Trophoblast cell (in vitro differentiated cells and primary cell): ENCODE measurements around the gene SETD4.

ENCODE experiments used
- DNase-seq, 2 donors: peaks; one replicate each; pipeline ENCODE4 v3.0.0-alpha.2; 2016
- H2AFZ ChIP-seq: 2 replicates; pipeline ENCODE4 v1.6.1; 2013; ENCODE audit warnings: low read length, moderate library complexity, mild to moderate bottlenecking; ENCODE audit not compliant: insufficient read depth, poor library complexity
- H2AK5ac ChIP-seq: 2 replicates; pipeline ENCODE4 v1.6.1; 2013; ENCODE audit warnings: mild to moderate bottlenecking, low read length
- H2BK120ac ChIP-seq: 2 replicates; pipeline ENCODE4 v1.6.1; 2013; ENCODE audit warnings: low read length, mild to moderate bottlenecking, moderate library complexity; ENCODE audit not compliant: insufficient read depth, poor library complexity
- H2BK12ac ChIP-seq: 2 replicates; pipeline ENCODE4 v1.6.1; 2013; ENCODE audit warnings: mild to moderate bottlenecking, low read length, moderate library complexity
- H2BK5ac ChIP-seq: 2 replicates; pipeline ENCODE4 v1.6.1; 2013; ENCODE audit warnings: low read length, low read depth, moderate library complexity, mild to moderate bottlenecking; ENCODE audit not compliant: poor library complexity
- H3K14ac ChIP-seq: 2 replicates; pipeline ENCODE4 v1.6.1; 2013; ENCODE audit warnings: mild to moderate bottlenecking, low read length
- H3K18ac ChIP-seq: 2 replicates; pipeline ENCODE4 v1.6.1; 2013; ENCODE audit warnings: mild to moderate bottlenecking, low read length
- H3K23ac ChIP-seq: 2 replicates; pipeline ENCODE4 v1.6.1; 2013; ENCODE audit warnings: low read length
- H3K27ac ChIP-seq: 2 replicates; pipeline ENCODE4 v1.5.1; 2013; ENCODE audit warnings: low read depth, mild to moderate bottlenecking, inconsistent platforms, low read length, moderate library complexity
- H3K27me3 ChIP-seq: 2 replicates; pipeline ENCODE4 v1.6.1; 2013; ENCODE audit warnings: inconsistent platforms, mild to moderate bottlenecking, low read length, moderate library complexity; ENCODE audit not compliant: insufficient read depth
- H3K36me3 ChIP-seq, 2 experiments: 1 replicate in 1 of 2; 2 replicates in 1 of 2; pipeline ENCODE4 v1.6.1; 2013; ENCODE audit warnings: low read length in 2 of 2, mild to moderate bottlenecking in 2 of 2, moderate library complexity in 1 of 2; ENCODE audit not compliant: insufficient read depth in 2 of 2, control insufficient read depth in 1 of 2
- H3K4ac ChIP-seq: 2 replicates; pipeline ENCODE4 v1.6.1; 2013; ENCODE audit warnings: low read depth, mild to moderate bottlenecking, low read length, moderate library complexity
- H3K4me1 ChIP-seq, 2 experiments: 1 replicate in 1 of 2; 2 replicates in 1 of 2; pipeline ENCODE4 v1.6.1; 2013; ENCODE audit warnings: low read length in 2 of 2, mild to moderate bottlenecking in 2 of 2, moderate library complexity in 1 of 2; ENCODE audit not compliant: insufficient read depth in 2 of 2, control insufficient read depth in 1 of 2
- H3K4me2 ChIP-seq: 2 replicates; pipeline ENCODE4 v1.6.1; 2013; ENCODE audit warnings: inconsistent platforms, mild to moderate bottlenecking, low read length, moderate library complexity
- H3K4me3 ChIP-seq: 2 replicates; pipeline ENCODE4 v1.5.1; 2013; ENCODE audit warnings: mild to moderate bottlenecking, low read depth, low read length, inconsistent platforms
- H3K79me1 ChIP-seq: one replicate; pipeline ENCODE4 v1.6.1; 2013; ENCODE audit warnings: low read length
- H3K79me2 ChIP-seq: 2 replicates; pipeline ENCODE4 v1.6.1; 2013; ENCODE audit warnings: low read length, mild to moderate bottlenecking; ENCODE audit not compliant: control insufficient read depth, insufficient read depth, poor library complexity
- H3K9ac ChIP-seq: 2 replicates; pipeline ENCODE4 v1.6.1; 2013; ENCODE audit warnings: mild to moderate bottlenecking, low read length
- H3K9me3 ChIP-seq: 2 replicates; pipeline ENCODE4 v1.6.1; 2013; ENCODE audit warnings: low read depth, mild to moderate bottlenecking, control low read depth, inconsistent platforms, low read length; ENCODE audit not compliant: insufficient read depth
- H4K12ac ChIP-seq: 2 replicates; pipeline ENCODE4 v1.6.1; 2013; ENCODE audit warnings: low read depth, mild to moderate bottlenecking, low read length, moderate library complexity
- H4K8ac ChIP-seq: 2 replicates; pipeline ENCODE4 v1.6.1; 2013; ENCODE audit warnings: low read depth, mild to moderate bottlenecking, low read length, moderate library complexity
- H4K91ac ChIP-seq: one replicate; pipeline ENCODE4 v1.6.1; 2013; ENCODE audit warnings: low read depth, mild to moderate bottlenecking, low read length, moderate library complexity
- WGBS: extraction: QIAGEN DNeasy Blood & Tissue Kit; methylation state at CpG from one replicate; pipeline ENCODE4 v1.1.7; 2013; ENCODE audit warnings: missing lambda C conversion rate; ENCODE audit not compliant: insufficient read length, insufficient coverage; ENCODE audit errors: extremely low coverage; 5-methylcytosine and 5-hydroxymethylcytosine counted together

The SETD4 gene

DNA sequence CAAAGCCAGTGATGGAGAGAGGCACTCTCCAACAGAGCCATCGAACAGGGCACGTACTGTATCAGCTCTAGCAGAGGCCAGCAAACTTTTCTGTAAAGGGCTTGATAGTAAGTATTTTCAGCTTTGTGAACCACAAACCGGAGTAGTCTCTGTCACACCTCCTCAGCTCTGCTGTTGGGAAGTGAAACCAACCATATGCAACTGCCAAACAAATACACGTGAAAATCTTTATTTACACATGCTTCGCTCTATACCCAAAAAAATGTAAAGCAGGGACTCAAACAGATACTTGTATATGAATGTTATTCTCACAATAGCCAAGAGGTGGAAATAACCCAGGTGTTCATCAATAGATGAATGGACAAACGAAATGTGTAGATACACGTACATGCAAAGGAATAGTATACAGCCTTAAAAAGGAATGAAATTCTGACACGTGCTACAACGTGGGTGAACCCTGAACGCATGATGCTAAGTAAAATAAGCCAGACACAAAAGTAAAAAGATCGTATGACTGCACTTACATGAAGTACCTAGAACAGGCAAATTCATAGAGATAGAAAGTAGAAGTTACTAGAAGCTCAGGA is 39.0 kb downstream of the SETD4 start:
- Histone ChIP-seq H3K9ac (no peak overlapping the region), H4K91ac (peak overlapping the region; percentile 58), H3K4me3 (no peak overlapping the region), H2AFZ (no peak overlapping the region), H3K18ac (peak overlapping the region; percentile 25), H3K79me1 (peaks cover 27% of the 10 kb centered on the region), H2BK5ac (no peak overlapping the region), H3K4me2 (no peak overlapping the region), H4K8ac (no peak overlapping the region), H3K36me3 (no peaks in the 10 kb centered on the region), H3K79me2 (peaks cover 3% of the 10 kb centered on the region), H2AK5ac (no peak overlapping the region), H3K14ac (no peak overlapping the region), H3K4me1 (peaks cover 10 to 11% of the 10 kb centered on the region in 2 experiments), H3K9me3 (no peaks in the 10 kb centered on the region), H2BK120ac (peak overlapping the region; percentile 30), H3K4ac (peak overlapping the region; percentile 8), H3K23ac (no peak overlapping the region), H2BK12ac (peak overlapping the region; percentile 37), H3K27ac (no peak overlapping the region), H3K27me3 (no peaks in the 10 kb centered on the region), H4K12ac (no peak overlapping the region)
- no peak for DNase-seq
- WGBS, result no CpG with 5 or more reads among the region's 11 CpGs

- Histone ChIP-seq H2BK120ac (no peak overlapping the region), H4K91ac (no peak overlapping the region), H3K9me3 (no peaks in the 10 kb centered on the region), H2AK5ac (no peak overlapping the region), H4K12ac (no peak overlapping the region), H2BK12ac (no peak overlapping the region), H3K4ac (no peak overlapping the region), H3K14ac (no peak overlapping the region), H4K8ac (no peak overlapping the region), H3K4me1 (no peaks in the 10 kb centered on the region), H3K36me3 (no peaks in the 10 kb centered on the region), H3K23ac (no peak overlapping the region), H3K4me2 (no peak overlapping the region), H2AFZ (no peak overlapping the region), H3K18ac (no peak overlapping the region), H3K79me1 (no peaks in the 10 kb centered on the region), H3K27ac (no peak overlapping the region), H3K27me3 (no peaks in the 10 kb centered on the region), H2BK5ac (no peak overlapping the region), H3K9ac (no peak overlapping the region), H3K79me2 (no peaks in the 10 kb centered on the region), H3K4me3 (no peak overlapping the region)
- WGBS, result no CpG with 5 or more reads among the region's 5 CpGs
- no peak for DNase-seq
These were observed 45.3 kb downstream of the SETD4 start for GRCh38 chr21:36015045-36015444.

DNA sequence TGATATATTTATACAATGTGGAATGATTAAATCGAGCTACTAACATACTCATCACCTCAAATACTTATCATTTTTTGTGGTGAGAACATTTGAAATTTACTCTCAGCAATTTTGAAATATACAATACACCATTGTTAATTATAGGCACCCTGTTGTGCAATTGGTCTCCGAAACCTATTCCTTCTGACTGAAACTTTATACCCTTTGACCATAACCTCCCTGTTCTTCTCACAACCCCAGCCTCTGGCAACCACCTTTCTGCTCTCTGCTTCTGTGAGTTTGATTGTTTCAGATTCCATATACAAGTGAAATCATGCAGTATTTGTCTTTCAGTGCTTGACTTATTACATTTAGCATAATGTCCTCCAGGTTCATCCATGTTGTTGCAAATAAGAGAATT is 49.5 kb downstream of the SETD4 start:
- WGBS, result no CpG with 5 or more reads among the region's 2 CpGs
- H3K27me3 ChIP-seq, result no peaks in the 10 kb centered on the region
- H2BK120ac ChIP-seq, result no peak overlapping the region
- H3K4me3 ChIP-seq, result no peak overlapping the region
- no peaks in the 10 kb centered on the region for H3K79me2 ChIP-seq
- H3K4ac ChIP-seq, result no peak overlapping the region
- no peaks in the 10 kb centered on the region for H3K79me1 ChIP-seq
- H2AFZ ChIP-seq, result no peak overlapping the region
- H2AK5ac ChIP-seq, result no peak overlapping the region
- no peak overlapping the region for H4K91ac ChIP-seq
- no peaks in the 10 kb centered on the region for H3K36me3 ChIP-seq
- no peak overlapping the region for H2BK12ac ChIP-seq
- no peak overlapping the region for H3K23ac ChIP-seq
- H3K9me3 ChIP-seq, result no peaks in the 10 kb centered on the region
- H3K14ac ChIP-seq, result no peak overlapping the region
- no peak overlapping the region for H3K18ac ChIP-seq
- DNase-seq, result no peak
- no peak overlapping the region for H2BK5ac ChIP-seq
- no peak overlapping the region for H3K27ac ChIP-seq
- H3K4me2 ChIP-seq, result no peak overlapping the region
- no peak overlapping the region for H4K8ac ChIP-seq
- H4K12ac ChIP-seq, result no peak overlapping the region
- no peak overlapping the region for H3K9ac ChIP-seq
- no peaks in the 10 kb centered on the region for H3K4me1 ChIP-seq

DNA sequence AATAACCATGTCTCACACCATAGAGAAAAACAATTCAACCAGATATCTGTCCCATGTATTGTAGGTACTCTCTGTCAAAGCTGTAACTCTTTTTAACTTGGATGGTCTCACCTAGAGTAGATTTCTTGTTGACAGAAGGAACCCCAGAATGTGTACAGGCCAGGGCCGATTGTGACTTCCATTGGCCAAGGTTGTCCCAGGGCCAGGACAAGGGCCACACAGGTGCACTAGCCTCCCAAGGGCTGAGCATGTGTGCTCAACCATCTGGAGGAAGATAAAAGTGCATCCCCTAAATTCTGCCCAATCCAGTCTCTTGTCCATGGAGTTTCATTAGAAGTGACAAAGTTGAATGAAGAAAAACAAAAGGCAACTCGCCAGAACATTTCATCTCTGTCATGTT is 51.8 kb downstream of the SETD4 start:
- Histone ChIP-seq H4K91ac (no peak overlapping the region), H3K14ac (no peak overlapping the region), H2BK12ac (no peak overlapping the region), H3K27ac (no peak overlapping the region), H3K18ac (no peak overlapping the region), H3K4me2 (no peak overlapping the region), H3K9me3 (no peaks in the 10 kb centered on the region), H3K79me2 (no peaks in the 10 kb centered on the region), H2BK120ac (no peak overlapping the region), H2AFZ (no peak overlapping the region), H2AK5ac (no peak overlapping the region), H4K12ac (no peak overlapping the region), H3K9ac (no peak overlapping the region), H3K4me1 (no peaks in the 10 kb centered on the region), H3K4me3 (no peak overlapping the region), H3K27me3 (no peaks in the 10 kb centered on the region), H3K36me3 (no peaks in the 10 kb centered on the region), H3K79me1 (no peaks in the 10 kb centered on the region), H2BK5ac (no peak overlapping the region), H4K8ac (no peak overlapping the region), H3K23ac (no peak overlapping the region), H3K4ac (no peak overlapping the region)
- DNase-seq, result no peak
- WGBS, result no CpG with 5 or more reads among the region's 2 CpGs
